Central memory CD8-positive, alpha-beta T cell (primary cell): ENCODE measurements around the gene RPL3.
A peak's percentile ranks its signal among the peaks of the same experiment; 100 is the strongest.

Source experiments
- ATAC-seq: fragments of 150-1000 bp; cut with Tn5 transposase; replicated peaks from 2 replicates; pipeline ENCODE4 v1.10.0; 2022; ENCODE audit warnings: mild to moderate bottlenecking, moderate FRiP score, moderate number of reproducible peaks; ENCODE audit not compliant: poor library complexity, severe bottlenecking; ENCODE audit errors: extremely low read depth
- DNase-seq, 2 donors: peaks; one replicate each; pipeline ENCODE4 v3.0.0; 2021; ENCODE audit warnings: low spot score in 2 of 2
- H3K27ac Mint-ChIP-seq: one replicate; pipeline ENCODE4 v1.8.0; 2022; ENCODE audit warnings: low read depth, mild to moderate bottlenecking, moderate library complexity, mixed read lengths
- H3K27me3 Mint-ChIP-seq: one replicate; pipeline ENCODE4 v1.8.0; 2022; ENCODE audit warnings: mixed read lengths
- H3K36me3 Mint-ChIP-seq: one replicate; pipeline ENCODE4 v1.8.0; 2022; ENCODE audit warnings: mild to moderate bottlenecking, moderate library complexity, mixed read lengths; ENCODE audit not compliant: insufficient read depth
- H3K4me1 Mint-ChIP-seq: one replicate; pipeline ENCODE4 v1.8.0; 2022; ENCODE audit warnings: mixed read lengths
- H3K4me3 Mint-ChIP-seq: one replicate; pipeline ENCODE4 v1.8.0; 2022; ENCODE audit warnings: mild to moderate bottlenecking, moderate library complexity, mixed read lengths
- H3K9me3 Mint-ChIP-seq: one replicate; pipeline ENCODE4 v1.8.0; 2022; ENCODE audit warnings: mixed read lengths

Gene RPL3

DNA sequence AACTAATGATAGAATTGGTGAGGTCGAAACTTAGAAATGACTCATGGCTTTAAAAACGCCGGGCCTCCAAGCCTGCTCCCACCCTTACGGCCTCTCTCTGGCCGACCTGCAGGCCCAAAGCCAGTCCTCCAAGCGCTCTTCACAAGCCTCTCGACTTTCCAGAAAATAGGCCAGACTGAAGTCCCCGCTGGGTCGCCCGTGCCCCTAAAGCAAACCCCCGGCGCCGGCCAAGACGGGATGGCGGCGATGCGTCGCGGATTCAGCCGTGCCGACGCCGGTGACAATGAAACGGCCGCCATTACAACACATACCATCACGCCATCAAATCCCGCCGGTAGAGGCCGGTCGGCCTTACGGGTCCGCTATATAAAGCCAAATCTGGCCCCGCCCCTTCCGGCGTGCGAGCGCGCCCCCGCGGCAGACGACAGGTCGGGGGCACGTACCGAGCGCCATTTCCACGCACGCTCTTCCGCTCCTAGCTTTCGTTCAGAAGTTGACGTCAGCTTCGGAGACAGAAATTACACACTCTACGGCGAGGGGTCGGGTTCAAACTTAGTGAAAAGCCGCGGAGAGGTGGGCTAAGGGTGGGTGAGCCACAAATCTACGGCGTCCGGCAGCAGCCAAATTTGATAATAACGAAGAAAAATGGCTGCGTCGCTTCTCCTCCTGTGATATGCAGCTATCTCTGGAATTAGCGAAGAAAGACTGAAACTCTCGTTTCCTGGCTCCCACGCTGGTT lies at the start of gene RPL3:
Gene RPL3 (minus strand): TSS at position 340 of the 739 bp plus-strand sequence. CDS start 26 bp downstream, at position 314.
- H3K4me1 Mint-ChIP-seq, result peaks cover 60% of the 10 kb centered on the region
- peak within 1 kb of the TSS; percentile 98 for H3K4me3 Mint-ChIP-seq
- peaks cover 55% of the 10 kb centered on the region for H3K36me3 Mint-ChIP-seq
- DNase-seq (peak; percentile 96 to 98), ATAC-seq (peak; percentile 82)
- peak within 1 kb of the TSS; percentile 96 for H3K27ac Mint-ChIP-seq
- H3K9me3 Mint-ChIP-seq, result no peaks in the 10 kb centered on the region
- no peaks in the 10 kb centered on the region for H3K27me3 Mint-ChIP-seq

DNA sequence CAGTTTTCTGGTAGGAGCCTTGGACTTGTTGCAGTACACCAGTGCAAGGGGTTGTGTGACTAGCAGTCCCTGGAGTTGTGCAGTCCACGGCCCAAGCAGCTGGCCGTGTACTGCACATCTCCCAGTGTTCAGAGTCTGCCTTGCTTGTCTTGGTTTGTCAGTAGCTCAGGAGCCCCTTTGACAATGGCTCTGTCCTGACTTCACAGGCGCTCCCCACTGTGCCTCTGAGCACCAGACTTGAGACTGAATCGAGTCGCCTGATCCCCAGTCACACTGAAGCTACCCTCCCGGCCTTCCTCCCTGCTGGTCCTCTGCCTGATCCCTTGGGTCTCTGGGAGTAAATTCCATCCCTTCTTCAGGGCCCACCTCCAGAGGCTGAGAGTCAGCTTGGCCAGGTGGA lies 49.8 kb upstream of the RPL3 start:
- Mint-ChIP-seq H3K36me3 (no peaks in the 10 kb centered on the region), H3K9me3 (no peaks in the 10 kb centered on the region), H3K4me1 (no peaks in the 10 kb centered on the region), H3K4me3 (no peak overlapping the region), H3K27ac (no peak overlapping the region), H3K27me3 (no peaks in the 10 kb centered on the region)
- DNase-seq, result no peak
- no peak for ATAC-seq

DNA sequence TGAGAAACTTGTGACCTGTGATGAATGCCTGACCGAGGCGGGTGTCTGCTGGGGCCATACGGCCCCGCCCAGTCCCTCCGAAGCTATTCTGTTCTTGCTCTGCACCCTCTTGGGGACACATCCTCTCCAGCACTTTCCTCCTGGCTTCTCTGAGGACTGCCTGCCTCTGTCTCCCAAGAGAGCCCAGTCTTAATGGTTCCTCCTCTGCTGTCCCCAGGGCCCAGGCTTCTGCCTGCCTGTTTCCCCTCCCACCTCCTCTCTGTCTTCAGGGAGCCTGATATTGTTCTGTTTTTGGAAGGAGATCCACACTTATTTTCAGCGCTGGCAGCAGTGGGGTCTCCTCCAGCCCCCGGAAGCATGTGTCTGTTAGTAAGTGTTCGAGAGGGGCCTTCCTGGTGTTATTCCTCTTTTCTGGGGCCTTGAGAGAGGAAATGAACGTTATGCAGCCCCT lies 49.1 kb upstream of the RPL3 start:
- Mint-ChIP-seq H3K4me3 (no peak overlapping the region), H3K27ac (no peak overlapping the region)
- ATAC-seq, result no peak

DNA sequence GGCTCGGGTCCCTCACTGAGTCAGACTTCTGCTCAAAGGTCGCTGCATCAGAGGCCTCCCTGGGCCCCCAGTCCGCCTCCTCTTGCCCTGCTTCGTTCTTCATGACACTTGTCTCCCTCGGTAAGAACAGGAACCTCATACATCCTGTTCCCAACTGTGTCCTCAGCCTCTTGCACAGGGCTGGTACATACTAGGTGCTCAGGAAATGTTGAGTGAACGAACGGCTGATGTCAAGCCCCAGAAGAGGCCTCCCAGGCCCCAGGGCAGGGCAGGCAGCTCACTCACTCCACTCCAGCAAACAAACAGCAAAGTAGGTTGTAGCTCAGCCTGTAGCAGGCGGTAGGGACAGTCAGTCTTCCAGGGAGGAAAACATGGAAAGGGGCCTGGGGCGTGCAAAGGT lies 47.6 kb upstream of the RPL3 start:
- DNase-seq (no peak), ATAC-seq (no peak)
- H3K4me1 Mint-ChIP-seq, result no peaks in the 10 kb centered on the region
- no peaks in the 10 kb centered on the region for H3K36me3 Mint-ChIP-seq
- H3K4me3 Mint-ChIP-seq, result no peak overlapping the region
- peak overlapping the region; percentile 54 for H3K27ac Mint-ChIP-seq
- H3K9me3 Mint-ChIP-seq, result no peaks in the 10 kb centered on the region
- peaks cover 9% of the 10 kb centered on the region for H3K27me3 Mint-ChIP-seq

More for the DNA sequence above, 49.1 kb upstream of the RPL3 start:
- no peaks in the 10 kb centered on the region for H3K27me3 Mint-ChIP-seq
- DNase-seq, result no peak
- no peaks in the 10 kb centered on the region for H3K36me3 Mint-ChIP-seq
- no peaks in the 10 kb centered on the region for H3K9me3 Mint-ChIP-seq
- H3K4me1 Mint-ChIP-seq, result no peaks in the 10 kb centered on the region

DNA sequence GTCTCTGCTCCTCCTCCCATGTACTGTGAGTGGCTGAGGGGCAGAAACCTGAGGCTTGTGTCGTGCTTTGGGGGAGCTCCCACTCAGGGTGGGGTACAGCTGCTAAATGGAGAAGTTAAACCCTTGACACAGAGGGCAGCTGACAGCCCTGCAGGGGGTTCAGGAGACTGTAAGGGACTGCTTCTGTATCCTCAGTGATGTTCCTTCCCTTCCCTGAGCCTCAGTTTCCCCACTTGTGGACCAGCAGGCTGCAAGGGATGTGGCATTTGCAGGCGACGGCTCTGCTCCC lies 46.0 kb upstream of the RPL3 start:
- H3K9me3 Mint-ChIP-seq, result no peaks in the 10 kb centered on the region
- H3K27me3 Mint-ChIP-seq, result peaks cover 9% of the 10 kb centered on the region
- no peaks in the 10 kb centered on the region for H3K36me3 Mint-ChIP-seq
- no peaks in the 10 kb centered on the region for H3K4me1 Mint-ChIP-seq
- H3K4me3 Mint-ChIP-seq, result no peak overlapping the region
- DNase-seq (no peak), ATAC-seq (no peak)
- H3K27ac Mint-ChIP-seq, result no peak overlapping the region

DNA sequence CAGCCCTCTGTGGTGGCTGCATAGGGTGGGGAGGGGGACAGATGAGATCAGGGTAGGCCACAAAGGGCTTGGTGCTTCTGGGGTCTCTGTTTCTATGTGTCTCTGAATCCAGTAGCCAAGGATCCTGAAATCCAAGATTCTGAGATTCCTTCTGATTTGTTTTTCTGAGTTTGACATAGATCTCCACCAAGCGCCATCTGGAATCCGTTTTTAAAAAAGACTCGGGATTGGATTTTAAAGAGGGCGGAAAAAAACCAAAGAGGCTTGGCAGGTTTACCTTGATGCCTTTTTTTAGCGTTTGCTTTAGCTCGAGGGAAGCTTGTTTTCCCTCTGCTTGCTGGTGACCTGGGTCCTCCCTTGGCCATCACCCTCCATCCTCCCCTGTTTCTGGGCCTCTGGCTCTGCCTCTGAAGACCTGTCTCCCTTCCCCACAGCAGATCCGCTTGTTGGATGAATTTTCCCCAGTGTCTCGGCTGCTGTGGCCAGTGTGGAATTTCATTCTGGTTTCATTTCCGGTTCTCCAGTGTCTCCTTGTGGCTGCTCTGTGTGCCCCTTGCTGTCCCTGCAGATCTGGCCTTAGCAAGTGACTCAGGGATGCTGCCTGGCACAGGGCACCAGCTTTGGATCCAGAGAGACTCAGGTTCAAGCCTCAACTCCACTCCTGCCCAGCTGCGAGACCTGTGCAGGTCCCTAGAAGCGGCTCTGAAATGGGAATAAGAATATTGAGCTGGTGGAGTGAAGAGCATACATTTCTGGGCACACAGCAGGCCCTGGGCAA lies 45.5 kb upstream of the RPL3 start:
- no peaks in the 10 kb centered on the region for H3K36me3 Mint-ChIP-seq
- H3K27me3 Mint-ChIP-seq, result peaks cover 9% of the 10 kb centered on the region
- no peaks in the 10 kb centered on the region for H3K4me1 Mint-ChIP-seq
- ATAC-seq (no peak), DNase-seq (no peak)
- H3K27ac Mint-ChIP-seq, result no peak overlapping the region
- H3K9me3 Mint-ChIP-seq, result no peaks in the 10 kb centered on the region
- H3K4me3 Mint-ChIP-seq, result no peak overlapping the region

DNA sequence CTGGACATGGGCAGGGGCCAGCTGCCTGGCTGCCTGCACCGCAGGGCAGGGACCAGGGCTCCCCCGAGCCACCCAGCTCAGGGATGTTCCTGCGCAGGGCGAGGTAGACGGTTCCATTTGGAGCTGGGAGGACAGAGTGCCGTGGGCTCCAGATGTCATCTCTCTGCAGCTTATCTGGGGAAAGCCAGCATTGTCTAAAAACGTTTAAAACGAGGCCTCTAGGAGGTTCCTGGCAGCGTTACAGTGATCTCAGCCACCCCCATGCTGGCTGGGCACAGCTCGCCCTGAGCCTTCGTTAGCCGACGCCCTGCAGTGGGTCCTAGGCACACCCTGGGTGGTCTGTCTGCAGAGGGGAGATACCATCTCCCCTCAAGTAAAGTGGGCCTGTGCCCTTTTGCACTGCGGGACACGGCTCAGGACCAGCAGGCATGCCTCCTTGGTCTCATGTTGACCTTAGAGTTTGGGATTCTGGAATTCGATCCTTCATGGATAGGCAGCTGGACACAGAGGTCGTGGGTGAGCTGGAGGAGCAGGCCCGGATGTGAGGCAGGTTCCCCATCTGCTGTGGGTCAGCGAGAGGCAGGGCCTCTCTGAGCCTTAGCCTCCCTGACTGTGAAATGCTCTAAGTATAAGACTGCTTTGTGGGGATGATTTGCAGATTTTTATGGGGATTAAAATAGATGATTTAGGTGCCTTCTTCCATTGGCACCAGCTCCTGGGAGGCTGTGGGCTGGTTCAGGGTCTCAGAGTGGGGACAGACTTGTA lies 44.5 kb upstream of the RPL3 start:
- no peak for ATAC-seq
- Mint-ChIP-seq H3K36me3 (peaks cover 2% of the 10 kb centered on the region), H3K9me3 (no peaks in the 10 kb centered on the region), H3K27ac (no peak overlapping the region), H3K27me3 (peaks cover 9% of the 10 kb centered on the region), H3K4me3 (no peak overlapping the region), H3K4me1 (no peaks in the 10 kb centered on the region)
- DNase-seq, result no peak

DNA sequence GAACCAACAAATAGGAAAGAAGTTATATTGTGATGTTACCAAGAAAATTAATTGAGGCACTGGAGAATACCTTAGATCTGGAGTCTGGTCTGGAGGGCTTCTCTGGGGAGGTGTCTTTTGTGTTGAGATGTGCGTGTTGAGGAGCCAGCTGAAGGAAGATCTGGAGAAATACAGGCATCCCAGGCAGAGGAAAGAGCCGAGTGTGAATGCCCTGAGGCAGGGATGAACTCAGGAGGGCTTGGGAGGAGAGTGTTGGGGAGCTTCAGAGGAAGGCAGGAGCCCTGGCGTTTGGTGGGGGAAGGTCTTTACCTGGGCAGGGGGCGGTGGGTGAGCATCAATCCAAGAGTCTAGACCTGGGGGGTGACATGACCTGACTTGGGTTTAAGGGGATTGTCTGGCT lies 43.5 kb upstream of the RPL3 start:
- no peaks in the 10 kb centered on the region for H3K4me1 Mint-ChIP-seq
- no peak for DNase-seq
- H3K27ac Mint-ChIP-seq, result no peak overlapping the region
- no peak for ATAC-seq
- peaks cover 9% of the 10 kb centered on the region for H3K27me3 Mint-ChIP-seq
- H3K4me3 Mint-ChIP-seq, result no peak overlapping the region
- peaks cover 2% of the 10 kb centered on the region for H3K36me3 Mint-ChIP-seq
- no peaks in the 10 kb centered on the region for H3K9me3 Mint-ChIP-seq

DNA sequence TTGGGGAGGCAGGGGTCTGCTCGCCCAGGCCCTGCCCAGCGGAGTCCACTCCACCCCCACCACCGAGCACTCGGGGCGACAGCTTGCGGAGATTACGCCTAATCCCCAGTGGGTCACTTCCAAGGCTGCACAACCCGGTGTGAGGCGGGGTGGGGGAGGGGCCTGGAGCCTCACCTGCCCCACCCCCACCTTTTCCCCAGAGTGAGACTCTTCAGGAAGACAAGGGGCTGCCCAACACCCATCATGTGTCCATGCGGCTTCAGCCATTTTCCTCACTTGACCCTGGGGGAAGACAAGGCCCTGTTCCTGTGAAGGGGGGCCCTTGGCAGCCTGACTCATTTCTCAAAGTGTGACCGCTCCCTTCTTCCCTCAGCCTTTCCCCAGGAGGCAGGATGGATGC lies 42.8 kb upstream of the RPL3 start:
- Mint-ChIP-seq H3K4me1 (no peaks in the 10 kb centered on the region), H3K4me3 (no peak overlapping the region), H3K27ac (no peak overlapping the region), H3K9me3 (no peaks in the 10 kb centered on the region), H3K36me3 (peaks cover 2% of the 10 kb centered on the region), H3K27me3 (peaks cover 9% of the 10 kb centered on the region)
- no peak for ATAC-seq
- DNase-seq, result no peak

DNA sequence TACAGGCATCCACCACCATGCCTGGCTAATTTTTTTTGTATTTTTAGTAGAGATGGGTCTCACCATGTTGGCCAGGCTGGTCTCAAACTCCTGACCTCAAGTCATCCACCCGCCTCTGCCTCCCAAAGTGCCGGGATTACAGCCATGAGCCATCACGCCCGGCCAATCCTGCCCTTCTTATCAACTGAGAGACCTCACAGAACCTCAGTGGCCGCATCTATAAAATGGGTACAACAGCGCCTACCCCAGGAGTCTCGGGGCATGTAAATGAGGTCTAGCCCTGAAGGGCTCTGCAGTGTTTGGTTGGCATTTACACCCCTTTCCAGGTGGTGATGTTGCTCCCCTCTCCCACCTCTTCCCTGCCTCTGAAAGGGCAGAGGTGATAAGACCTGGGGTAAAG lies 42.1 kb upstream of the RPL3 start:
- no peak overlapping the region for H3K27ac Mint-ChIP-seq
- H3K36me3 Mint-ChIP-seq, result peaks cover 2% of the 10 kb centered on the region
- H3K9me3 Mint-ChIP-seq, result no peaks in the 10 kb centered on the region
- H3K4me3 Mint-ChIP-seq, result no peak overlapping the region
- peaks cover 9% of the 10 kb centered on the region for H3K27me3 Mint-ChIP-seq
- DNase-seq (no peak), ATAC-seq (no peak)
- no peaks in the 10 kb centered on the region for H3K4me1 Mint-ChIP-seq

DNA sequence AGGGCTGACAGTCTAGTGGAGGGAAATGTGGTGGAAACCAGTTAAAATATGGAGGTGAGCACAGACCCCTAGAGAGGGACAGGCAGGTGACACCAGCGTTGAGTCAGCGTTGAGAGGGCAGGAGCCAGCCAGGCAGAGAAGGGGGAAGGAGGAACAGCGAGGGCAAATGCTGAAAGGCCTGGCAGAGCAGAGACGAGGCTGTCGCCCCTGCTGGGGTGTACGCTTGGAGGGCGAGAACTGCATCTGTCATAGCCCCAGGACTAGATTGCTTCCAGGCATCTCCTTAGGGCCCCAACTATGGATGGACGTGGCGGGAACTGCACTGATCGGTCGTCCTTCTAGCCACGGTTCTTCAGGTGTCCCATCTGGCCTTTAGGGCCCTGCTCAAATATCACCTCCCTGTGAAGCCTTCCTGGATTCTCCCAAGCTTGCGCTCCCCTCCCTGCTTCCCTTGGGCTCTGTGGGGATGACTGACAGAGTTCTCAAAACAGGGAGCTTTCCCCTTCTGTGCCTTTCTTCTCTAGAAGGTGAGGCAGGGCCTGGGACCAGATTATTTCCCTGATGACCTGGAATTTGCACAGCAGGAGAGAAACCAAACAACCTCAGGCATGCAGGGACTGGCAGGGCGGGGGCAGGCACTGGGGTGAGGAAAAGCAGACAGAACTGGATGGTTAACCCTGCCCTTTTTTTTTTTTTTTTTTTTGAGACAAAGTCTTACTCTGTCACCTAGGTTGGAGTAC lies 41.4 kb upstream of the RPL3 start:
- Mint-ChIP-seq H3K4me1 (no peaks in the 10 kb centered on the region), H3K9me3 (no peaks in the 10 kb centered on the region), H3K4me3 (no peak overlapping the region), H3K27me3 (peaks cover 9% of the 10 kb centered on the region), H3K36me3 (peaks cover 2% of the 10 kb centered on the region), H3K27ac (no peak overlapping the region)
- no peak for ATAC-seq
- no peak for DNase-seq

DNA sequence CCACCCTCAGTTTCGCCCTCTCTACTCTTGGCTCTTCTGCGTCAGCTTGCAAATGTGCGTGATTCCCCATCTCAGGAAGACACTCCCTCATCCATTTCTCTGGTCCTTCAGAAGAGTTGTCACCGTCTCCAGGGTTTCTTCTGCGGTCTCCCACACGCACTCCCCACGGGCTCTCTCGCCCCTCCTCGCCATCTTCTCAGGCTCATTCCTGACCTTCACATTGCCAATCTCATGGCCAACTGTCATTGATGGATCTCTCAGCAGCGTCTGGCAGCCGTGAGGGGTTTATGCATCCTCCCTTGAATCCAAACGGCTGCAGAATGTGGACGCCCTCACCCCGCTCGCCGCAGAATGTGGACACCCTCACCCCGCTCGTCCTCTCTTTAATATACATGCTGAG lies 40.8 kb upstream of the RPL3 start:
- H3K27ac Mint-ChIP-seq, result no peak overlapping the region
- DNase-seq, result no peak
- peaks cover 2% of the 10 kb centered on the region for H3K36me3 Mint-ChIP-seq
- no peaks in the 10 kb centered on the region for H3K4me1 Mint-ChIP-seq
- no peak overlapping the region for H3K4me3 Mint-ChIP-seq
- ATAC-seq, result no peak
- H3K27me3 Mint-ChIP-seq, result peaks cover 9% of the 10 kb centered on the region
- no peaks in the 10 kb centered on the region for H3K9me3 Mint-ChIP-seq
